Neuronal stem cell (in vitro differentiated cells): Measurements from ENCODE around the gene PILRB.
A peak's percentile ranks its signal among the peaks of the same experiment; 100 is the strongest.

ENCODE experiments used
- DNase-seq: peaks from one replicate; pipeline ENCODE4 v3.0.0-alpha.2; 2013; ENCODE audit warnings: low spot score
- H2AFZ ChIP-seq: one replicate; pipeline ENCODE4 v1.6.1; 2013; ENCODE audit warnings: mild to moderate bottlenecking, low read length, inconsistent platforms
- H2AK5ac ChIP-seq: 2 replicates; pipeline ENCODE4 v1.6.1; 2013; ENCODE audit warnings: low read depth, mild to moderate bottlenecking, inconsistent platforms, low read length, moderate library complexity, mixed read lengths
- H2BK120ac ChIP-seq: 2 replicates; pipeline ENCODE4 v1.6.1; 2013; ENCODE audit warnings: low read depth, mild to moderate bottlenecking, inconsistent platforms, low read length, moderate library complexity, mixed read lengths
- H2BK12ac ChIP-seq: one replicate; pipeline ENCODE4 v1.6.1; 2013; ENCODE audit warnings: low read length, inconsistent platforms
- H2BK15ac ChIP-seq: 2 replicates; pipeline ENCODE4 v1.6.1; 2013; ENCODE audit warnings: mild to moderate bottlenecking, low read length, inconsistent platforms, mixed read lengths
- H2BK5ac ChIP-seq: one replicate; pipeline ENCODE4 v1.6.1; 2013; ENCODE audit warnings: inconsistent platforms, mild to moderate bottlenecking, low read length, moderate library complexity
- H3K14ac ChIP-seq: one replicate; pipeline ENCODE4 v1.6.1; 2013; ENCODE audit warnings: low read length, inconsistent platforms
- H3K18ac ChIP-seq: 2 replicates; pipeline ENCODE4 v1.6.1; 2013; ENCODE audit warnings: low read length, inconsistent platforms
- H3K23ac ChIP-seq: 2 replicates; pipeline ENCODE4 v1.6.1; 2013; ENCODE audit warnings: low read depth, mild to moderate bottlenecking, mixed read lengths, low read length, inconsistent platforms; ENCODE audit not compliant: poor library complexity
- H3K27ac ChIP-seq: replicated peaks from 3 replicates; pipeline ENCODE4 v1.5.1; 2013; ENCODE audit warnings: low read length, inconsistent platforms
- H3K27me3 ChIP-seq, 3 experiments: 2 replicates each; pipeline ENCODE4 v1.6.1; 2013; ENCODE audit warnings: low read length in 3 of 3, mild to moderate bottlenecking in 2 of 3, inconsistent platforms in 1 of 3, low read depth in 1 of 3, mixed read lengths in 1 of 3, moderate library complexity in 1 of 3; ENCODE audit not compliant: control insufficient read depth in 3 of 3, insufficient read depth in 3 of 3
- H3K36me3 ChIP-seq, 2 donors: replicated peaks in 1 of 2; 2 replicates each; pipeline ENCODE4 v1.6.1; 2013; ENCODE audit warnings: low read length in 2 of 2; ENCODE audit not compliant: control insufficient read depth in 2 of 2, insufficient read depth in 2 of 2
- H3K4ac ChIP-seq: 2 replicates; pipeline ENCODE4 v1.6.1; 2013; ENCODE audit warnings: inconsistent platforms, mild to moderate bottlenecking, low read length, moderate library complexity
- H3K4me1 ChIP-seq, 2 donors: 1 replicate in 1 of 2; 2 replicates in 1 of 2; pipeline ENCODE4 v1.6.1; 2013; ENCODE audit warnings: low read length in 2 of 2, low read depth in 1 of 2; ENCODE audit not compliant: control insufficient read depth in 2 of 2, insufficient read depth in 1 of 2
- H3K4me2 ChIP-seq: one replicate; pipeline ENCODE4 v1.6.1; 2013; ENCODE audit warnings: mild to moderate bottlenecking, low read length, inconsistent platforms; ENCODE audit not compliant: insufficient read depth, poor library complexity, severe bottlenecking
- H3K4me3 ChIP-seq, 2 donors: 2 replicates each; pipeline ENCODE4 v1.5.1; 2013; ENCODE audit warnings: low read length in 2 of 2, mild to moderate bottlenecking in 2 of 2, inconsistent platforms in 1 of 2, moderate library complexity in 1 of 2
- H3K79me1 ChIP-seq: one replicate; pipeline ENCODE4 v1.6.1; 2013; ENCODE audit warnings: low read depth, mild to moderate bottlenecking, inconsistent platforms, low read length, moderate library complexity
- H3K9ac ChIP-seq: one replicate; pipeline ENCODE4 v1.6.1; 2013; ENCODE audit warnings: mild to moderate bottlenecking, low read depth, low read length, inconsistent platforms; ENCODE audit not compliant: poor library complexity
- H3K9me3 ChIP-seq, 2 donors: replicated peaks in 1 of 2; 2 replicates each; pipeline versions ENCODE3 to v1.6.1; 2013; ENCODE audit warnings: low read length in 2 of 2, mild to moderate bottlenecking in 2 of 2, inconsistent platforms in 1 of 2, low read depth in 1 of 2, mixed read lengths in 1 of 2, moderate library complexity in 1 of 2; ENCODE audit not compliant: control insufficient read depth in 2 of 2, insufficient read depth in 1 of 2
- H4K8ac ChIP-seq: one replicate; pipeline ENCODE4 v1.6.1; 2013; ENCODE audit warnings: low read depth, mild to moderate bottlenecking, inconsistent platforms, low read length, moderate library complexity
- H4K91ac ChIP-seq: one replicate; pipeline ENCODE4 v1.6.1; 2013; ENCODE audit warnings: low read length, low read depth, mild to moderate bottlenecking, inconsistent platforms; ENCODE audit not compliant: poor library complexity
- WGBS, 2 donors: extraction: QIAGEN DNeasy Blood & Tissue Kit; methylation state at CpG; one replicate each; pipeline ENCODE4 v1.1.7; 2013; ENCODE audit warnings: missing lambda C conversion rate in 2 of 2, mixed read lengths in 1 of 2; ENCODE audit not compliant: insufficient read length in 2 of 2, insufficient replicate concordance in 1 of 2; ENCODE audit errors: extremely low coverage in 2 of 2; 5-methylcytosine and 5-hydroxymethylcytosine counted together

PILRB gene

GRCh38 chr7:100389437-100390088 lies 31.6 kb downstream of the PILRB start:
- Histone ChIP-seq H2BK5ac (no peak overlapping the region), H4K91ac (no peak overlapping the region), H3K27me3 (peaks cover 0 to 7% (median 0%) of the 10 kb centered on the region in 3 experiments), H3K27ac (no peak overlapping the region), H3K4me3 (no peak overlapping the region), H3K36me3 (no peaks in the 10 kb centered on the region), H3K4ac (no peak overlapping the region), H4K8ac (no peak overlapping the region), H2BK12ac (no peak overlapping the region), H3K14ac (no peak overlapping the region), H3K79me1 (no peaks in the 10 kb centered on the region), H3K9ac (no peak overlapping the region), H2AFZ (no peak overlapping the region), H2BK15ac (no peak overlapping the region), H2AK5ac (no peak overlapping the region), H3K4me2 (no peak overlapping the region), H3K4me1 (no peaks in the 10 kb centered on the region), H3K23ac (peak overlapping the region; percentile 16), H3K9me3 (no peaks in the 10 kb centered on the region), H2BK120ac (no peak overlapping the region), H3K18ac (no peak overlapping the region)
- no peak for DNase-seq
- WGBS, 2 donors: 100% methylated on average over 1 of the region's 9 CpGs; no CpG with 5 or more reads in 1 of the 2 donors

DNA sequence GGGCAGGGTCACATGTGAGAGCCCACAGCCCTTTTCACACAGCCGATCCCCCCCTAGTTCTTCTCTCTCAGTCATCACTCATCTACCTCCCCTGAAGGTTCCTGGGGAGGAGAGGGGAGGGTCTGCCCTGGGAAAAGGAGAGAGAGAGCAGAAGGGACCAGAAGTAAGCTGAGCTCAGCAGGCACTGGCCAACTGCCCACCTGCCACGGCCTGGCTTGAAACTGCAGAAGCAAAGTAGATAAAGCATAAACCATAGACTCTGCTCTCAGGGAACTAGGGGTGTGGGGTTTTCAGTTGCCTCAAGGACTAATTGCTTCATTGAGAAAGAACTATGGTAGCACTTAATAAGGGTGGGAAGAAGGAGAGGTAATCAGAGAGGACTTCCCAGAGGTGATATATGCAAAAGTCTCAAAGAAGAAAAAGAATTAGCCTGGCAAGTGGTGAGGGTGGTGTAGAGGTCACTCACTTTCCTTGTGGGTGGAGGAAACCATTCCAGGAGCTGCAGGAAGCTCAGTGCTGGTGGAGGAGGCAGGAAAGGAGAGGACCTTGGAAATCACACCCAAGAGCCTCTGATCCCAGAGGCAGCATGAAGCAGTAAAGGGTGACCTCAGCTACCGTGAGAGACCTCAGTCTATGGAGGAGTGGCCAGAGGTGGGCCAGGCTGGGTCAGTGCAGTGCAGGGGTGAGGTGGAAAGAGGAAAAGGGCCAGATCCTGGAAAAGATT lies 32.5 kb downstream of the PILRB start:
- Histone ChIP-seq H2AFZ (no peak overlapping the region), H4K8ac (no peak overlapping the region), H3K14ac (no peak overlapping the region), H2BK12ac (no peak overlapping the region), H3K27ac (no peak overlapping the region), H2BK15ac (no peak overlapping the region), H3K4ac (no peak overlapping the region), H3K18ac (no peak overlapping the region), H2BK120ac (no peak overlapping the region), H3K4me1 (no peaks in the 10 kb centered on the region), H2BK5ac (no peak overlapping the region), H3K23ac (no peak overlapping the region), H3K79me1 (no peaks in the 10 kb centered on the region), H3K4me2 (no peak overlapping the region), H2AK5ac (no peak overlapping the region), H3K9ac (no peak overlapping the region), H3K9me3 (no peaks in the 10 kb centered on the region), H3K27me3 (peaks cover 0 to 10% (median 0%) of the 10 kb centered on the region in 3 experiments), H3K36me3 (no peaks in the 10 kb centered on the region), H3K4me3 (no peak overlapping the region), H4K91ac (no peak overlapping the region)
- no CpG with 5 or more reads among the region's 3 CpGs for WGBS, 2 donors
- DNase-seq: no peak

GRCh38 chr7:100393233-100393905 lies 35.5 kb downstream of the PILRB start:
- Histone ChIP-seq H2BK120ac (no peak overlapping the region), H3K4ac (no peak overlapping the region), H3K18ac (no peak overlapping the region), H4K8ac (no peak overlapping the region), H3K14ac (no peak overlapping the region), H3K36me3 (no peaks in the 10 kb centered on the region), H3K4me1 (peaks cover 0 to 6% of the 10 kb centered on the region in 2 donors), H2AK5ac (no peak overlapping the region), H4K91ac (no peak overlapping the region), H3K4me3 (no peak overlapping the region), H3K27ac (no peak overlapping the region), H2AFZ (no peak overlapping the region), H3K9me3 (no peaks in the 10 kb centered on the region), H3K4me2 (no peak overlapping the region), H2BK12ac (no peak overlapping the region), H3K9ac (no peak overlapping the region), H3K23ac (no peak overlapping the region), H2BK15ac (no peak overlapping the region), H3K79me1 (no peaks in the 10 kb centered on the region), H2BK5ac (no peak overlapping the region), H3K27me3 (peaks cover 0 to 10% (median 0%) of the 10 kb centered on the region in 3 experiments)
- no CpG with 5 or more reads among the region's 4 CpGs for WGBS, 2 donors
- DNase-seq: no peak

DNA sequence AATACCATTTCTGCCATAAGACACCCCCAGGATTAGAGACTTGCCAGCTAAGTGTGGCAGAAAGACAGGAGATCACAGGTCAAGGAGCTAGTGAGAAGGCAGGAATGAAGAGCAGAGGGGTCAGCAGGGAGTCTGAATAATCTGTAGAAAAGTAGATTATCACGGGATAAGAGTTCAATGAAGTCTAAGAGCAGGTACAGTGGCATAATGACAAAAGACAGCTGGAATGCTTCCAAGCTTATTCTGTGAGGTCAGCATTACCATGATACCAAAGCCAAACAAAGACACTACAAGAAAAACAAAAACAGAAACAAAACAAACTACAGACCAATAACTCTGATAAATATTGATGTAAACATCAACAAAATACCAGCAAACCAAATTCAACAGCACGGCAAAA lies 36.2 kb downstream of the PILRB start:
- Histone ChIP-seq H2AFZ (no peak overlapping the region), H3K27ac (no peak overlapping the region), H3K4me3 (no peak overlapping the region), H3K9me3 (no peaks in the 10 kb centered on the region), H2AK5ac (no peak overlapping the region), H4K91ac (no peak overlapping the region), H2BK15ac (no peak overlapping the region), H4K8ac (no peak overlapping the region), H3K23ac (no peak overlapping the region), H3K79me1 (no peaks in the 10 kb centered on the region), H2BK12ac (no peak overlapping the region), H3K14ac (no peak overlapping the region), H3K9ac (no peak overlapping the region), H2BK120ac (no peak overlapping the region), H3K27me3 (peaks cover 0 to 10% (median 0%) of the 10 kb centered on the region in 3 experiments), H3K18ac (no peak overlapping the region), H3K4me2 (no peak overlapping the region), H3K4ac (no peak overlapping the region), H3K4me1 (peaks cover 0 to 8% of the 10 kb centered on the region in 2 donors), H2BK5ac (no peak overlapping the region), H3K36me3 (no peaks in the 10 kb centered on the region)
- no peak for DNase-seq
- WGBS, 2 donors: no CpG with 5 or more reads among the region's 2 CpGs
